Neutrophil (primary cell): ENCODE results near the gene DDX51.
"Not testable (repeated sequence)": the region's sequence is repeated elsewhere in the genome, so short reads cannot be mapped to it uniquely, and the experiment has no call there.

Source experiments
- H3K27ac ChIP-seq: fragments of 200-600 bp; sonication (generic); 2 replicates; pipeline ENCODE4 v1.5.1; 2016; ENCODE audit warnings: mild to moderate bottlenecking, moderate library complexity
- H3K27me3 ChIP-seq: fragments of 200-600 bp; sonication (generic); 2 replicates; pipeline ENCODE4 v1.6.0; 2016; ENCODE audit warnings: mild to moderate bottlenecking
- H3K36me3 ChIP-seq: fragments of 200-600 bp; sonication (generic); 2 replicates; pipeline ENCODE4 v1.5.1; 2017
- H3K4me1 ChIP-seq, 2 experiments: fragments of 200-600 bp in 1 of 2; sonication (generic) in 1 of 2; 1 replicate in 1 of 2; 2 replicates in 1 of 2; pipeline versions ENCODE4 v1.5.1 to v1.6.1; 2013 to 2016; ENCODE audit warnings: low read depth in 1 of 2, low read length in 1 of 2, mild to moderate bottlenecking in 1 of 2, moderate library complexity in 1 of 2; ENCODE audit not compliant: control insufficient read depth in 1 of 2, insufficient read depth in 1 of 2
- H3K4me3 ChIP-seq, 2 experiments: fragments of 200-600 bp in 1 of 2; sonication (generic) in 1 of 2; 1 replicate in 1 of 2; 2 replicates in 1 of 2; pipeline ENCODE4 v1.5.1; 2013 to 2016; ENCODE audit warnings: low read depth in 1 of 2, low read length in 1 of 2, mild to moderate bottlenecking in 1 of 2, moderate library complexity in 1 of 2
- H3K9me3 ChIP-seq: fragments of 200-600 bp; sonication (generic); 2 replicates; pipeline ENCODE4 v1.5.1; 2016
- TF ChIP-seq, protein P1 (sequence below): fragments of 200-600 bp; sonication (generic); IDR thresholded peaks from 2 replicates; pipeline ENCODE4 v1.5.1; 2016; ENCODE audit warnings: antibody characterized with exemption

DDX51 gene

GRCh38 chr12:132105467-132105866, 38.7 kb downstream of the DDX51 start:
- Histone ChIP-seq H3K4me3 (no peak overlapping the region), H3K27ac (no peak overlapping the region), H3K27me3 (no peaks in the 10 kb centered on the region), H3K36me3 (peaks cover 22% of the 10 kb centered on the region), H3K9me3 (no peaks in the 10 kb centered on the region), H3K4me1 (no peaks in the 10 kb centered on the region)
- TF ChIP-seq, protein P1, sequence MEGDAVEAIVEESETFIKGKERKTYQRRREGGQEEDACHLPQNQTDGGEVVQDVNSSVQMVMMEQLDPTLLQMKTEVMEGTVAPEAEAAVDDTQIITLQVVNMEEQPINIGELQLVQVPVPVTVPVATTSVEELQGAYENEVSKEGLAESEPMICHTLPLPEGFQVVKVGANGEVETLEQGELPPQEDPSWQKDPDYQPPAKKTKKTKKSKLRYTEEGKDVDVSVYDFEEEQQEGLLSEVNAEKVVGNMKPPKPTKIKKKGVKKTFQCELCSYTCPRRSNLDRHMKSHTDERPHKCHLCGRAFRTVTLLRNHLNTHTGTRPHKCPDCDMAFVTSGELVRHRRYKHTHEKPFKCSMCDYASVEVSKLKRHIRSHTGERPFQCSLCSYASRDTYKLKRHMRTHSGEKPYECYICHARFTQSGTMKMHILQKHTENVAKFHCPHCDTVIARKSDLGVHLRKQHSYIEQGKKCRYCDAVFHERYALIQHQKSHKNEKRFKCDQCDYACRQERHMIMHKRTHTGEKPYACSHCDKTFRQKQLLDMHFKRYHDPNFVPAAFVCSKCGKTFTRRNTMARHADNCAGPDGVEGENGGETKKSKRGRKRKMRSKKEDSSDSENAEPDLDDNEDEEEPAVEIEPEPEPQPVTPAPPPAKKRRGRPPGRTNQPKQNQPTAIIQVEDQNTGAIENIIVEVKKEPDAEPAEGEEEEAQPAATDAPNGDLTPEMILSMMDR: no peak

DNA sequence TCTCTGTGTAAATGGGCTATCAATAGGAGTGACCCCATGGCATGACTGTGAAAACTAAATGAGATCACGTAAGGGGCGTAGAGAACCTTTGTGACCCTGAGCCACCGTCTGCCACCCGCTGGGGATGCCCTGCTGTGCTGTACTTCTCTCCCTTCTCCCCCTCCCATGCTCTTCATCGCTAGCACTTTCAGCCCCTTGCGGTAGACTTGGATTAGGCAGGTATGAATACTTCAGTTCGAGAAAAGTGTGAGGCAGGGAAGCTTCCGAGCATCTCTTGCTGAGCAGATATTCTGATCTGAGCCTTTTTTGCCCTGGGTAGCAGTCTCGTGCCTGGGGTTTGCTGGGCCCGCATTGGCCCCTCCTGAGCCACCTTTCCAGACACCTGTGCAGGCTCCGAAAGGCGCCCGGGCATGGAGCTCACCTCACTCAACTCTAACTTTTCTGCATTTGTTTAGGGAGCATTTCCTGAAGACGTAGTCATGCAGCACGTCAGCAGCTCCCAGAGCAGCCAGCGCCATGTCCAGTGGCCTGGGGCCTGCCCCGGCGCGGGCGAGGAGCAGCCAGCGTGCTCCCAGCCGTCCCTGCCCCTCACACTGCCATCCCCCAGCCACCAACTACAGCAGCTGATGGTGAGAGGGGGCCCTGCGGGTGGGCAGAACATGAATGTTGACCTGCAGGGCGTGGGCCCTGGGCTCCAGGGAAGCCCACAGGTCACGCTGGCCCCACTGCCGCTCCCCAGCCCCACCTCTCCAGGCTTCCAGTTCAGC, 40.4 kb downstream of the DDX51 start:
- no peak overlapping the region for H3K27ac ChIP-seq
- H3K27me3 ChIP-seq: no peaks in the 10 kb centered on the region
- no peaks in the 10 kb centered on the region for H3K4me1 ChIP-seq
- no peaks in the 10 kb centered on the region for H3K9me3 ChIP-seq
- peaks cover 21% of the 10 kb centered on the region for H3K36me3 ChIP-seq
- no peak overlapping the region for H3K4me3 ChIP-seq
- TF ChIP-seq, protein P1: no peak

DNA sequence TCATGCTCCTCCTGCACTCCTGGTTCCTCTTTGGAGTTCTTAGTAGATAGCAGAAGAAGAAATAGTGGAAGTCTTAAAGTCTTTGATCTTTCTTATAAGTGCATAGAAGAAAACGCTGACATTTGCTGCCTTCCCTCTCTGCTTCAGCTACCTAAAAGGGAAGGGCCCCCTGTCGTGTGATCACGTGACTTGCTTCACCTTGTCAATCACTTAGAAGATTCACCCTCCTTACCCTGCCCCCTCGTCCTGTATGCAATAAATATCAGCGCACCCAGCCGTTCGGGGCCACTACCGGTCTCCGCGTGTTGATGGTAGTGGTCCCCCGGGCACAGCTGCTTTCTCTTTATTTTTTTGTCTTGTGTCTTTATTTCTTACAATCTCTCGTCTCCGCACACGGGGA, 41.0 kb downstream of the DDX51 start:
- H3K4me3 ChIP-seq, H3K9me3 ChIP-seq, H3K27me3 ChIP-seq, H3K27ac ChIP-seq, H3K4me1 ChIP-seq: not testable (repeated sequence)
- peaks cover 21% of the 10 kb centered on the region for H3K36me3 ChIP-seq

DNA sequence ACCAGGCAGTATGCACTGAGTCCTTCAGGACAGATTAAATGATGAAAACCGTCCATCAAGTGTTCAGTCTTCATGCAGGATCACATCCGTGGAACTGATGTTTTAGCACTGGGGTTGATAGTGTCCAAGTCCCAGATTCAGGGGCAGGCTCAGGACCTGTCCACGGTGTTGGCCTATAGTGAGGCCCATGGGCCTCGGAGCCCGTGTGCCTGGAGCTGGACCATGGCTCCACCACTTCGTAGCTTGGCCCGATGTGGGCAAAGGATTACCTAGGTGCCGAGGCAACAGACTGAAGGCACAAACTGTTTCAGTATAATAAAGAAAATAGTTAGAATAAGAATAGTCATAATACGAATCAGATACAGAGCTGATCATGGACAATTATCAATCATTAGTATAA, 41.8 kb downstream of the DDX51 start:
- TF ChIP-seq, protein P1: no peak
- H3K36me3 ChIP-seq: peaks cover 21% of the 10 kb centered on the region
- H3K4me3 ChIP-seq: no peak overlapping the region
- no peaks in the 10 kb centered on the region for H3K9me3 ChIP-seq
- no peaks in the 10 kb centered on the region for H3K27me3 ChIP-seq
- H3K27ac ChIP-seq: no peak overlapping the region
- H3K4me1 ChIP-seq: no peaks in the 10 kb centered on the region

DNA sequence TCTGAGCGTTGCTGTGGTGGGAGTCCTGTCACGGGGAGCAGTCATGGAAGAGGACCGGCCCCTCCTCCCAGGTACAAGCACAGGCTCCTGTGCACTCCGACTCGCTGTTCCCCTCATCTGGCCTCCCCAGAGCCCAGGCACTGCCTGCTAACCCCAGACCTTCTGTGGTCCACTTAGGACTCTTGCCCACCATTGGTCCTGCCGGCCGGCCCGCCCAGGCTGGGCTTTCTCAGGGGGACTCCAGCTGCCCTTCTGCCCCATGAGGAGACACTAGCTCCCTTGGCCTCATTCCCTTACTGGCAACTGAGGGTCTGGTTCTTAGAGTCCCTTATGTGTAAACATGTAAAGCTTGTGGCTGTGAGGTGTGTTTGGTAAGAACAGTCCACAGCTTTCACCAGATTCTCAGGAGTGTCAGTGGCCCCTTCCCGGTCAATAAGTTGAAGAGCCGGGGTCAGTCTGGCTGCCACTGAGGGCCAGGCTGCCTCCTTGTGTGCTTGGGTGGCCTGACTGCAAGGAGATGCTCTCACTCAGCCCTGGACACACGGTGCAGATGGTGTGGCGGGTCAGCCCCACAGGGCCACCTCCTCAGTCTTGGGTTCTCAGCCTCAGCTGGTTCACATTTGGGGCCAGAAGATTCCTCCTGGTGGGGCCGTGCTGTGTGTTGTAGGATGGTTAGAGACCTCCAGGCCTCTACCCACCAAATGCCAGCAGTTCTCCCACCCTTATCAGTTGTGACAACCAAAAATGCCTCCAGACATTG, 43.6 kb downstream of the DDX51 start:
- TF ChIP-seq, protein P1: no peak
- no peaks in the 10 kb centered on the region for H3K4me1 ChIP-seq
- H3K36me3 ChIP-seq: peaks cover 21% of the 10 kb centered on the region
- no peaks in the 10 kb centered on the region for H3K9me3 ChIP-seq
- no peak overlapping the region for H3K27ac ChIP-seq
- H3K4me3 ChIP-seq: no peak overlapping the region
- no peaks in the 10 kb centered on the region for H3K27me3 ChIP-seq

DNA sequence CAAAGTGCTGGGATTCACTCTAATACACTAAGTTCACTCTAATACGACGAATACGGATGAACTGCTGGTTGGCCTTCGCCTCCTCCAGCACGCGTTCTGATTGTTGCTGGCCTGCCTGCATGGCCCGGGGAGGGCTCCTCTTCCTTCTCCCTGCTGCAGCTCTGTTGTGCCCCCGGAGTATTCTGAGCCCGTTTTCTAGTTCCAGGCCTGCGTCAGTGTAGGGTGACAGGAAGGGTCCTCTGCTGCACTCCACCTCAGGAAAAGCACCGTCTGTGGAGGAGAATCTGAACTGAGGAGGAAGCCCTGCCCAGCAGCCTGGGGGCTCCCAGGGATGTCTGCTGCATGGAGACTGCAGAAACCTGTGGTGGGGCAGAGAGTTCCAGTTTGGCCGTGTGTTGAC, 44.4 kb downstream of the DDX51 start:
- TF ChIP-seq, protein P1: no peak

More for the DNA sequence above, 44.4 kb downstream of the DDX51 start:
- Histone ChIP-seq H3K4me1 (no peaks in the 10 kb centered on the region), H3K27me3 (no peaks in the 10 kb centered on the region), H3K9me3 (no peaks in the 10 kb centered on the region), H3K27ac (no peak overlapping the region), H3K4me3 (no peak overlapping the region), H3K36me3 (peaks cover 16% of the 10 kb centered on the region)
